GM18909 (cell line): ENCODE results near the gene MMS22L.

Experiments
- ATAC-seq: cut with Tn5 transposase; IDR thresholded peaks from one replicate; pipeline ENCODE4 v1.9.1; 2021; ENCODE audit warnings: mild to moderate bottlenecking; ENCODE audit not compliant: unreplicated experiment, poor library complexity

MMS22L gene

DNA sequence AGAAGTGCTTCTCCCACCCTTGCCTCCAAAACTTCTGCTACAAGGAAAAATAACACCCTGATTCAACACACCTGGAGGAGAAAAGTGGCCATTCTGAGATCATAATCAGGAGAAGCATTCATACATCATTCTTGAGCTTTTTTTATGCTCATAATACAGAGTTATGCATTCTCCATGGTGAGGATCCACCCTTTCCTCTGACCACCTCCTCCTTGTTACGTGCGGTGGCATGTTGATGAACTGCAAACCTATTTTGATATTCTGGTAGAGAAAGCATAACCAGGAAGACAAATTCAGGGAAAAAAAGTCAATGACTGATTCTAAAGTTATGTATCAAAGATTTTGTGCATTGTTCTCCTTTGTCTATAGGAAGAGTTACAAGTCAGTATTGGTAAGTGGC, 188.6 kb downstream of the MMS22L start:
- no peak for ATAC-seq

DNA sequence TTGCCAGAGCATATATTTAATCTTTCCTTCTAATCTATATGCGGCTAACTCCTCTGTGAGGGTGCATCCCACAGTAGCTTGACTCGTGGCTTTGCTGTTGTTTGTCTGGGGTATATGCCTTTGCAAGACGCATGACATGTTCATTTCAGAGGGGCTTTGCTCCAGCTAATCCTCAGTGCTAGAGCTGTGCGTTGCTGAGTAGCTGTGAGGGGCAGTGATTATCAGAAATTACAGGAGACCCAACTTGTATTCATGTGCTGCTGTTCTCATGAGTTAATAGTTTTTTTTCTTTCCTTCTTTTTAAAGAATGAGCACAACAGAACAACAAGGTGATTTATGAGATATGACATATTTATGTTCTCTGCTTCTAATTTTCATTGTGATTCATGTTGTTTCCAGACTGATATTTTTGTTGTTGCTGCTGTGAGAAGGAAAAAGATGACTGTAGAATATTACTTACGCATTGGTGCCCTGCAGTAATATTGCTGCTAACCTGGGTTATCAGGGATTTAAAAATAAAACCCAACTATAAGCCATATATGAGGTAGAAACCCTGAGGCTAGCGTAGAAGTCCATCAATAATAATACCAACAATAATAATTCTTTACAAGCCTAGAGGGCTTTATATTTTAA, 190.2 kb downstream of the MMS22L start:
- no peak for ATAC-seq
